ENCODE measurements around the gene CABP2. TPM values are rescaled to one million over a fixed set of nuclear protein-coding genes. Genes with fewer than 3 reads are reported as not detected.
"Not testable (repeated sequence)": the region's sequence is repeated elsewhere in the genome, so short reads cannot be mapped to it uniquely, and the experiment has no call there.

CABP2 gene
- total RNA-seq, 1 donor from 2014 or later: not detected

DNA sequence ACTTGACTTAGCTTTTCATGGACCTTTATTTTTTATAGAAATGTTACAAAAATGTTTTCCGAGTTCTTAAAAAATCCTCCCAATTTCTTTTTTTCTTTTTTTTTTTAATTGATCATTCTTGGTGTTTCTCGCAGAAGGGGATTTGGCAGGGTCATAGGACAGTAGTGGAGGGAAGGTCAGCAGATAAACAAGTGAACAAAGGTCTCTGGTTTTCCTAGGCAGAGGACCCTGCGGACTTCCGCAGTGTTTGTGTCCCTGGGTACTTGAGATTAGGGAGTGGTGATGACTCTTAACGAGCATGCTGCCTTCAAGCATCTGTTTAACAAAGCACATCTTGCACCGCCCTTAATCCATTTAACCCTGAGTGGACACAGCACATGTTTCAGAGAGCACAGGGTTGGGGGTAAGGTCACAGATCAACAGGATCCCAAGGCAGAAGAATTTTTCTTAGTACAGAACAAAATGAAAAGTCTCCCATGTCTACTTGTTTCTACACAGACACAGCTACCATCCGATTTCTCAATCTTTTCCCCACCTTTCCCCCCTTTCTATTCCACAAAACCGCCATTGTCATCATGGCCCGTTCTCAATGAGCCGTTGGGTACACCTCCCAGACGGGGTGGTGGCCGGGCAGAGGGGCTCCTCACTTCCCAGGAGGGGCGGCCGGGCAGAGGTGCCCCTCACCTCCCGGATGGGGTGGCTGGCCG is 45.7 kb downstream of the CABP2 start:
- DNase-seq (ENCODE audit: low read depth, low spot score): not testable (repeated sequence)

- not testable (repeated sequence) for DNase-seq (ENCODE audit: low read depth, low spot score)
These were observed 46.6 kb downstream of the CABP2 start for GRCh38 chr11:67476692-67477091.

GRCh38 chr11:67472882-67473281 is 50.4 kb downstream of the CABP2 start:
- no peak for DNase-seq (ENCODE audit: low read depth, low spot score)

DNA sequence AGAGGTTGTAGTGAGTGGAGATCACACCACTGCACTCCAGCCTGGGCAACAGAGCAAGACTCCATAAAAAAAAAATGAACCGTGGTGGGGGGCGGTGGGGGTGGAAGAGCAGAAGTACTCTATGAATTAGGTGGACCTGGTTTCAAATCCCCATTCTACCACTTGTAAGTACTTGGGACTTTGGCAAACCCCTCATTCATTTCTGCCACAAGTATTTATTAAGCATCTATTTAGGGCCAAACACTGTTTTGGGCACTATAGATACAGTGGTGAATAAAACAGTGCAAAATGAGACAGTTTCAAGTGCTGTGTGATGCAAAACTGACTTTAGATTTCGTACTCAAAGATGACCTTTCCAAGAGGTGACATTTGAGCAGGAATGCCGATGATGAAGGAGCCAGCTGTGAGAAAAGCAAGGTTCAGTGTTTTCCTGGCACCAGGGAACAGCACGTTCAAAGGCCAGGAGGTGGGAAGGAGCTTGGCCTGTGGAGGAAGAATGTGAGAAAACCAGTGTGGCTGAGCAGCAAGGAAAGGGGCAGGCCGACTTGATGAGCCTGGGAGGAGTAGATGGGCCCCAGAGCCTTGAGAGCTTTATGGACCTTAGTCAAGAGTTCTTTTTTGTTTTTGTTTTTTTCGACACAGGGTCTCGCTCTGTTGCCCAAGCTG is 52.8 kb downstream of the CABP2 start:
- DNase-seq (ENCODE audit: low read depth, low spot score): no peak

DNA sequence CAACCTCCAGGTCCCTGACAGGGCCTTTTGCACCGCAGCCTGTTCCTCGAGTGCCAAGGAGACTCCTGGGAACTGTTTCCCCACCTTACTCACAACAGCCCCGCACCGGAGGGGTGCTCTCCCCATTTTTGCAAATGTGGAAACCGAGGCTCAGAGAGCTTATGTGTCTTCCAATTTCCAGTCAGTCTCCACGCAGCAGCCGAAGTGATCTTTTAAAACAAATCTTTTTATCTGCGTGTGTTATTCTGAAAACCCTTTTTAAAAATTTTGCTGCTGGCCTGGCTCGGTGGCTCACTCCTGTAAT is 53.8 kb downstream of the CABP2 start:
- DNase-seq (ENCODE audit: low read depth, low spot score): no peak

Other genes with a start within 250 kb of the CABP2 start
- gene ANKRD13D, start 234.1 kb downstream of the CABP2 start, total RNA-seq: 27.0 and 30.1 TPM in 2 replicates
- 7.6 and 7.7 TPM in 2 replicates for gene SSH3, start 219.9 kb downstream of the CABP2 start, total RNA-seq
- gene POLD4, start 169.9 kb downstream of the CABP2 start, total RNA-seq: 22.9 and 29.2 TPM in 2 replicates
- gene CLCF1, start 149.8 kb downstream of the CABP2 start, total RNA-seq: 1.6 and 2.2 TPM in 2 replicates
- 5.0 and 5.3 TPM in 2 replicates for gene RAD9A, start 131.5 kb downstream of the CABP2 start, total RNA-seq
- gene PPP1CA, start 121.6 kb downstream of the CABP2 start, total RNA-seq: 239 and 250 TPM in 2 replicates
- gene TBC1D10C, start 119.4 kb downstream of the CABP2 start, total RNA-seq: not detected in 2 replicates
- 0.07 TPM in 1 of 2 replicates, not detected in the other for gene CARNS1, start 107.8 kb downstream of the CABP2 start, total RNA-seq
- gene RPS6KB2, start 95.0 kb downstream of the CABP2 start, total RNA-seq: 46.2 and 54.3 TPM in 2 replicates
- 0.14 and 0.40 TPM in 2 replicates for gene PTPRCAP, start 85.8 kb downstream of the CABP2 start, total RNA-seq
- 154 and 169 TPM in 2 replicates for gene CORO1B, start 80.0 kb downstream of the CABP2 start, total RNA-seq
- not detected in 2 replicates for gene GPR152, start 70.7 kb downstream of the CABP2 start, total RNA-seq
- 0.04 and 0.33 TPM in 2 replicates for gene CABP4, start 68.1 kb downstream of the CABP2 start, total RNA-seq
- gene TMEM134, start 54.2 kb downstream of the CABP2 start, total RNA-seq: 14.4 and 15.7 TPM in 2 replicates
- gene AIP, start 40.4 kb downstream of the CABP2 start, total RNA-seq: 77.2 and 91.2 TPM in 2 replicates
- 15.5 and 16.4 TPM in 2 replicates for gene PITPNM1, start 18.1 kb downstream of the CABP2 start, total RNA-seq
- gene CDK2AP2, start 15.3 kb downstream of the CABP2 start, total RNA-seq: 14.8 and 23.0 TPM in 2 replicates
- gene GSTP1, start 60.4 kb upstream of the CABP2 start, total RNA-seq: 708 and 1,026 TPM in 2 replicates
- gene NDUFV1, start 83.5 kb upstream of the CABP2 start, total RNA-seq: 176 and 193 TPM in 2 replicates
- 8.1 and 16.3 TPM in 2 replicates for gene NUDT8, start 106.5 kb upstream of the CABP2 start, total RNA-seq
- not detected in 2 replicates for gene TBX10, start 116.3 kb upstream of the CABP2 start, total RNA-seq
- gene ACY3, start 127.3 kb upstream of the CABP2 start, total RNA-seq: not detected in 2 replicates
- not detected in 2 replicates for gene ALDH3B2, start 151.2 kb upstream of the CABP2 start, total RNA-seq

Measured in pulmonary artery endothelial cell (primary cell).